HepG2 (cell line): ENCODE results near the gene DAD1. TPM values are rescaled to one million over a fixed set of nuclear protein-coding genes. Genes with fewer than 3 reads are reported as not detected.
"Not testable (repeated sequence)": the region's sequence is repeated elsewhere in the genome, so short reads cannot be mapped to it uniquely, and the experiment has no call there.

Source experiments
- ATAC-seq: fragments of 200-7000 bp; cut with Tn5 transposase; 3 replicates; pipeline ENCODE4 v1.9.1; 2020; ENCODE audit warnings: mild to moderate bottlenecking, moderate library complexity
- BruUV-seq: library from RNA; stranded (reverse); fragments of 400-500 nt; replicated peaks from 2 replicates; lab custom pipeline; 2021; lab: Mats Ljungman, UMichigan
- CTCF ChIA-PET: fragments of 300-600 bp; formaldehyde crosslinking; extraction: SDS; loops from one replicate; lab custom pipeline; 2021; ENCODE audit warnings: low total read pairs, inconsistent platforms, low intra/inter-chr PET ratio; lab: Yijun Ruan, JAX
- POLR2A ChIA-PET: fragments of 350-600 bp; sonication (Branson Sonifier 250); formaldehyde crosslinking; loops from one replicate; lab custom pipeline; 2020; ENCODE audit warnings: antibody characterized with exemption, inconsistent platforms; lab: Yijun Ruan, JAX
- DNase-seq: peaks from one replicate; pipeline ENCODE4 v3.0.0-alpha.2; 2015; ENCODE audit warnings: low spot score
- FAIRE-seq: peaks from 3 replicates; lab custom pipeline; 2011; peaks lifted over from hg19 to GRCh38; lab: Jason Lieb, UNC
- H2AFZ ChIP-seq: one replicate; pipeline ENCODE4 v1.6.1; 2011; ENCODE audit warnings: low read length, inconsistent platforms
- H3K27ac ChIP-seq: fragments of 300-600 bp; 3 replicates; pipeline ENCODE4 v1.8.0; 2011; ENCODE audit warnings: mixed run types, mild to moderate bottlenecking, mixed read lengths, low read length, inconsistent platforms; ENCODE audit not compliant: insufficient read depth; ENCODE audit errors: extremely low read length
- H3K27me3 ChIP-seq, 2 experiments: fragments of 200-600 bp in 1 of 2; 2 replicates in 1 of 2; 3 replicates in 1 of 2; pipeline versions ENCODE4 v1.6.0 to v1.8.0; 2011; ENCODE audit warnings: low read length in 2 of 2, mild to moderate bottlenecking in 2 of 2, moderate library complexity in 2 of 2, inconsistent platforms in 1 of 2; ENCODE audit not compliant: insufficient read depth in 2 of 2, control insufficient read depth in 1 of 2
- H3K36me3 ChIP-seq, 2 experiments: fragments of 200-600 bp in 1 of 2; replicated peaks in 1 of 2; 2 replicates in 1 of 2; 3 replicates in 1 of 2; pipeline versions ENCODE4 v1.5.1 to v1.8.0; 2011; ENCODE audit warnings: low read length in 2 of 2, inconsistent platforms in 1 of 2; ENCODE audit not compliant: insufficient read depth in 2 of 2, control insufficient read depth in 1 of 2
- H3K4me1 ChIP-seq: 2 replicates; pipeline ENCODE4 v1.5.1; 2012; ENCODE audit warnings: low read length, inconsistent platforms; ENCODE audit not compliant: insufficient read depth
- H3K4me2 ChIP-seq: 2 replicates; pipeline ENCODE4 v1.6.0; 2011; ENCODE audit warnings: low read depth, low read length, inconsistent platforms
- H3K4me3 ChIP-seq, 3 experiments: fragments of 200-600 bp in 1 of 3; sonication (generic), shearing (Covaris generic) in 1 of 3; replicated peaks in 1 of 3; 2 replicates each; pipeline ENCODE4 v1.5.1; 2011 to 2016; ENCODE audit warnings: low read length in 3 of 3, inconsistent platforms in 2 of 3, low read depth in 2 of 3, mild to moderate bottlenecking in 2 of 3, control low read depth in 1 of 3, mixed read lengths in 1 of 3; ENCODE audit not compliant: insufficient read depth in 1 of 3
- H3K79me2 ChIP-seq: one replicate; pipeline ENCODE4 v1.6.1; 2011; ENCODE audit warnings: low read length, inconsistent platforms; ENCODE audit not compliant: insufficient read depth
- H3K9ac ChIP-seq: 2 replicates; pipeline ENCODE4 v1.6.0; 2011; ENCODE audit warnings: mild to moderate bottlenecking, low read depth, low read length, inconsistent platforms; ENCODE audit not compliant: insufficient read depth
- H3K9me3 ChIP-seq: 2 replicates; pipeline ENCODE4 v1.5.1; 2012; ENCODE audit warnings: mild to moderate bottlenecking, low read length
- H4K20me1 ChIP-seq: 2 replicates; pipeline ENCODE4 v1.6.0; 2011; ENCODE audit warnings: inconsistent platforms, mild to moderate bottlenecking, low read length, moderate library complexity; ENCODE audit not compliant: insufficient read depth
- AGO2 ChIP-seq: fragments of 200-400 bp; formaldehyde crosslinking; optimal IDR thresholded peaks from 2 replicates; pipeline ENCODE3; 2017; ENCODE audit warnings: mild to moderate bottlenecking, low read depth, low read length, moderate library complexity
- CREM ChIP-seq, 2 experiments: sonication (generic) in 1 of 2; formaldehyde crosslinking in 1 of 2; IDR thresholded peaks; 2 replicates each; pipeline versions ENCODE4 v1.4.0 to v1.6.1; 2016 to 2020; ENCODE audit warnings: antibody characterized with exemption in 1 of 2, mild to moderate bottlenecking in 1 of 2, missing genetic modification reagents in 1 of 2
- ZNF784 ChIP-seq: sonication (generic); formaldehyde crosslinking; IDR thresholded peaks from 2 replicates; pipeline ENCODE4 v1.5.1; 2020; ENCODE audit warnings: missing genetic modification reagents, mild to moderate bottlenecking, borderline replicate concordance
- WGBS: methylation state at CpG from one replicate; pipeline ENCODE4 v1.1.6; 2017; ENCODE audit warnings: low lambda C conversion rate; 5-methylcytosine and 5-hydroxymethylcytosine counted together
- in situ Hi-C: cut with HindIII; loops from 2 replicates; pipeline ENCODE4 v1.10.0; 2017; ENCODE audit warnings: low pct_unique_long_range_greater_than_20kb; ENCODE audit not compliant: extremely low pct_ligation_motif_present
- intact Hi-C: fragments of 100-400 bp; cut with micrococcal nuclease; formaldehyde crosslinking; loops from one replicate; pipeline ENCODE4 v1.10.0; 2022; ENCODE audit not compliant: unreplicated experiment
- polyA plus RNA-seq, 8 experiments: library from polyadenylated mRNA; depleted of rRNA in 3 of 8; stranded (reverse) in 7 of 8; unstranded in 1 of 8; fragments of >200 nt; fragmentation: Illumina TruSeq in 4 of 8; extraction: Trizol in 4 of 8; gene quantifications; 2 replicates each; pipeline versions ENCODE4 v1.2.1 to v1.2.3, GENCODE V29; 2011 to 2016; ENCODE audit warnings: low read depth in 4 of 8, missing spikeins in 1 of 8, mixed read lengths in 1 of 8; ENCODE audit not compliant: insufficient read depth in 1 of 8
- total RNA-seq, 5 experiments: library from RNA; depleted of rRNA; stranded (reverse); fragments of >200 nt; fragmentation: Illumina TruSeq; extraction: Trizol; gene quantifications; 2 replicates each; pipeline ENCODE4 v1.2.3, GENCODE V29; 2016; ENCODE audit warnings: low read depth in 1 of 5

The DAD1 gene
- total and polyA plus RNA-seq, 2 of the 13 experiments (the other 11 are each of a cell fraction or from before 2014, with no cell fraction given): 558 to 626 TPM

- ATAC-seq (no peak), FAIRE-seq (no peak), DNase-seq (no peak)
- no peak for TF ChIP-seq AGO2
- no peak for TF ChIP-seq ZNF784 (CRISPR knock-in tag)
- no peak for TF ChIP-seq CREM (IDR thresholded peaks at IDR 0.05)
- TF ChIP-seq CREM (CRISPR knock-in tag; IDR thresholded peaks at IDR 0.05): no peak
- POLR2A ChIA-PET: no interaction called here
- no peak overlapping the region for H3K27ac ChIP-seq
- H3K4me2 ChIP-seq: no peak overlapping the region
- peaks cover 2 to 31% of the 10 kb centered on the region in 2 experiments; a peak in 3 of 5 replicates for H3K27me3 ChIP-seq
- H2AFZ ChIP-seq: no peak overlapping the region
- WGBS: 2% methylated on average over 2 of the region's 2 CpGs
- no peak overlapping the region for H3K9ac ChIP-seq
- no peaks in the 10 kb centered on the region for H4K20me1 ChIP-seq
- intact Hi-C loops (no loop called here), in situ Hi-C loops (no loop called here)
- CTCF ChIA-PET: no interaction called here
- H3K79me2 ChIP-seq: no peaks in the 10 kb centered on the region
- 0 out of 2 replicates have a peak, but pooled peaks cover 6% of the 10 kb centered on the region for H3K4me1 ChIP-seq
- no TSS peak for BruUV-seq
- no peaks in the 10 kb centered on the region for H3K36me3 ChIP-seq
- H3K9me3 ChIP-seq: no peaks in the 10 kb centered on the region
- no peak overlapping the region for H3K4me3 ChIP-seq
Observed at GRCh38 chr14:22544406-22544805, 44.6 kb downstream of the DAD1 start.

- ATAC-seq, CTCF ChIA-PET, H4K20me1 ChIP-seq, H3K9ac ChIP-seq, H3K36me3 ChIP-seq, H3K4me3 ChIP-seq, H2AFZ ChIP-seq, FAIRE-seq, H3K4me2 ChIP-seq, intact Hi-C loops, H3K4me1 ChIP-seq, POLR2A ChIA-PET, H3K9me3 ChIP-seq, DNase-seq, H3K27ac ChIP-seq, in situ Hi-C loops, BruUV-seq, H3K79me2 ChIP-seq: not testable (repeated sequence)
- peaks cover 2 to 34% of the 10 kb centered on the region in 2 experiments; a peak in 3 of 5 replicates for H3K27me3 ChIP-seq
- WGBS: 43% methylated on average over 13 of the region's 13 CpGs
Observed at GRCh38 chr14:22543570-22544357, 45.3 kb downstream of the DAD1 start.
